ENCODE results near the gene DNAAF1.
"Not testable (repeated sequence)": the region's sequence is repeated elsewhere in the genome, so short reads cannot be mapped to it uniquely, and the experiment has no call there.

DNAAF1 gene

DNA sequence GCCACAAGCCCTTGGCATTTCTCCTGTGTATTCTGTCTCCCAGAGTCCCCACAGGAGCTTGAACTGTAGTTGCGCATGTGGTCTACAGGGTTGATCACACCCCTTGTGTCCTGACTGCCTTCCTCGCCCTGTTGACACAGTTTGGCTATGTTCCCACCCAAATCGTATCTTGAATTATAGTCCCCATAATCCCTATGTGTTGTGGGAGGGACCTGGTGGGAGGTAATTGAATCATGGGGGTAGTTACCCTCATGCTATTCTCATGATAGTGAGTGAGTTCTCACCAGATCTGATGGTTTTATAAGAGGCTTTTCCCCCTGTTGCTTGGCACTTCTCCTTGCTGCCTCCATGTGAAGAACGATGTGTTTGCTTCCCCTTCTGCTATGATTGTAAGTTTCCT is 67.0 kb downstream of the DNAAF1 start:
- no peak for DNase-seq (ENCODE audit: low read depth)

- no peak for DNase-seq (ENCODE audit: low read depth)
Measured at GRCh38 chr16:84212631-84213030, 67.5 kb downstream of the DNAAF1 start.

- DNase-seq (ENCODE audit: low read depth): no peak
Measured at GRCh38 chr16:84214451-84215066, 69.5 kb downstream of the DNAAF1 start.

GRCh38 chr16:84215531-84215930 is 70.4 kb downstream of the DNAAF1 start:
- no peak for DNase-seq (ENCODE audit: low read depth)

DNA sequence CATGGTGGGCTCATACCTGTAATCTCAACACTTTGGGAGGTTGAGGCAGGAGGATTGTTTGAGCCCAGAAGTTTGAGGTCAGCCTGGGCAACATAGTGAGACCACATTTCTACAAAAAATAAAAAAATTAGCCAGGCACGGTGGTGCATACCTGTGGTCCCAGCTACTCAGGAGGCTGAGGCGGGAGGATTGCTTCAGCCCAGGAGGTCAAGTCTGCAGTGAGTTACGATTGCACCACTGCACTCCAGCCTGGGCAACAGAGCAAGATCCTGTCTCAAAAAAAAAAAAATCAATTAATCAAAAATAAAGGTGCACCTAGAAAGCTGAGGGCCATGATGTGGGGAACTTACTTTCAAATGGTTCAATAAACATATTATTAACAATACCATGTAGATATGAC is 71.0 kb downstream of the DNAAF1 start:
- not testable (repeated sequence) for DNase-seq (ENCODE audit: low read depth)

DNA sequence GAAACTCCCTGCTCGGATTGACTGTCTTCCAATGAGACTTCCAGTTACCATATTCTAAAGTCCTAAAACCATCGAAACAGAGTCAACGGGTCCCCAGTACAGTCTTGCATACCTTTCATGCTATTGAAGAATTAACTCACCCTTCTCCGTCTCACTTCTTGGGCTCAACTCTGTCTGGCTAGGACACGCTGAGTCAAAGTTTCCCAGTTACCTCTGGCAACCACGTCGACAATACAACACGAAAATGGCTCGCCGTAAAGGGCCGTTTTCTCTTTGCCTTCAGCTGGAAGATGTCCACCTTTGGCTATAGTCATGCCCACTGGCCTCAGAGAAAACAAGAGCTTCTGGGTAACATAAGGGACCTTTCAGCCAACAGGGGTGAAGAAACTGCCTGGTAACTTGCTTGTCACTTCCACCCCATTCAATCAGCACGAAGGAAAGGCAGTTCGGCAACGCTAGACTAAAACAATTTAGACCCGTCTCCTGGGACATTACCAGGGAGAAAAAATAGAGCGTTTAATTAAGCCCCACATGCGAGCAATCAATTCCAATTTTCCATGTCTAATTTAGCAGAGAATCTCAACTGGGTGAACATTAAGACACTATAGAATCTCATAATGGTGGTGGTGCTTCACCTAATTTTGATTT is 73.2 kb downstream of the DNAAF1 start:
- no peak for DNase-seq (ENCODE audit: low read depth)

- no peak for DNase-seq (ENCODE audit: low read depth)
Measured at GRCh38 chr16:84218956-84219355, 73.8 kb downstream of the DNAAF1 start.

GRCh38 chr16:84220851-84221250 is 75.7 kb downstream of the DNAAF1 start:
- DNase-seq (ENCODE audit: low read depth): peak; percentile 45

DNA sequence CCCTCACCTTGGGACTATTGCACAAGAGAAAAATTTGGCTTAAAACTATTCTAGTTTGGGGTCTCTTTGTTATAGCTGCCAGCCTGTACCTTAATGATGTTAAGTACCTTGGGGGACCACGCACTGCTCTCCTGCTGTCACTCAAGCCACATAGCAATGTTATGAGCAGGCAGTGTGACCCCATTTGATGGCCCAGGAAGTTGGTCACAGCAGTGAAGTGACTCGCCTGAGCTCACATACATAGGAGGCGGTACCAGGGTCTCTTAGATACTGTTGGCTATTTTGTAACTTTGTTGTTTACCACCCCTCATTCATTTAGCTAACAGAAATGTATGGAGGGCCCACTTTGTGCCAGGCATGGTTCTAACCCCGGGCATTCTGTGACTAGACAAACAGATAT is 78.3 kb downstream of the DNAAF1 start:
- peak; percentile 39 for DNase-seq (ENCODE audit: low read depth)

DNA sequence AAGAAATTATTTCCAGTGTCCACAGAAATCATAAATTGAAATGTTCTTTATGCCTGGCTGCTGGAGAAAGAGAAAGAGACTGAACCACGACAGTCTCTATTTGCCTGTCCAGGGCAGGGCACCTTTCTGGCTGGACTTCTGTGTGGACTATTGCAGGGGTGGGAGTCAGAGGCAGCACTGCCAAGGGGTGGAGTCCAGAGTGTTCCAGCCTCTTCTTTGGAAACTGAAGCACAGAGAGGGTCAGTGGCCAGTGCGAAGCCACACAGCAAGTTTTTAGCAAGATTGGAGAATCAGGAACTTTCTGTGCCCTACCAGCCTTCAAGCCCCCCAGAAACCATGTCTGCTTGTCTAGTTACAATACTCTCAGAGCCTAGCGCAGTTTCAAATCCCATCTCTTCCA is 79.4 kb downstream of the DNAAF1 start:
- no peak for DNase-seq (ENCODE audit: low read depth)

- DNase-seq (ENCODE audit: low read depth): no peak
Measured at GRCh38 chr16:84225126-84225525, 80.0 kb downstream of the DNAAF1 start.

GRCh38 chr16:84225571-84225970 is 80.5 kb downstream of the DNAAF1 start:
- no peak for DNase-seq (ENCODE audit: low read depth)

DNA sequence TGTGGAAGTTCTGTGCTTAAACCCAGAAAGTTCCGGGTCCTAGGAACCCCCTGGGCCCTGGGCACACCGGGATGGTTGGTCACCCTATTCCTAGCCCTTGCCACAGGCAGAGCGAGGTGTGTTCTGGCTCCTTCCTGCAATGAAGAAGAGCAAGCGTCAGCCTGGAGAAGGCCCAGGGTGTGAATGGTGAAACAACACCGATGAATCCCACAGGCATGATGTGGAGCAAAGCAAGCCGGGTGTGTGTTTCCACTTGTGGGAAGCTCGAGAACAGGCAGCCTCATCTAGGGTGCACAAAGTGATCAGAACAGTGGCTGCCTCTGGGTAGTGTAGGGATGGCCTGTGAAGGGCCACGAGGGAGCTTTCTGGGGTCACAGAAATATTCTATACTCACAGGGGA is 80.9 kb downstream of the DNAAF1 start:
- DNase-seq (ENCODE audit: low read depth): peak; percentile 67
